Measurements from ENCODE around the gene LANCL2.
"Not testable (repeated sequence)": the region's sequence is repeated elsewhere in the genome, so short reads cannot be mapped to it uniquely, and the experiment has no call there.

The LANCL2 gene

GRCh38 chr7:55469271-55469681 lies 104.1 kb downstream of the LANCL2 start:
- Histone ChIP-seq H3K4me1 (ENCODE audit: insufficient read depth, poor library complexity, severe bottlenecking) (no peaks in the 10 kb centered on the region), H3K27ac (ENCODE audit: poor library complexity, severe bottlenecking) (no peak overlapping the region), H3K27me3 (ENCODE audit: insufficient read depth, poor library complexity, severe bottlenecking) (no peaks in the 10 kb centered on the region), H3K36me3 (ENCODE audit: low read depth) (peaks cover 3% of the 10 kb centered on the region; the same call in 1 of the 2 replicates), H3K9me3 (ENCODE audit: severe bottlenecking) (no peaks in the 10 kb centered on the region), H3K4me3 (ENCODE audit: severe bottlenecking) (no peak overlapping the region)
- ATAC-seq (ENCODE audit: low read depth) (no peak), DNase-seq (ENCODE audit: low spot score) (no peak)
- no peak for TF ChIP-seq CTCF (IDR thresholded peaks at IDR 0.05; ENCODE audit: poor library complexity, severe bottlenecking)

GRCh38 chr7:55469721-55470120 lies 104.6 kb downstream of the LANCL2 start:
- no peak for TF ChIP-seq CTCF (IDR thresholded peaks at IDR 0.05; ENCODE audit: poor library complexity, severe bottlenecking)
- H3K36me3 ChIP-seq (ENCODE audit: low read depth) = peaks cover 3% of the 10 kb centered on the region; the same call in 1 of the 2 replicates
- H3K27ac ChIP-seq (ENCODE audit: poor library complexity, severe bottlenecking) = no peak overlapping the region
- ATAC-seq (ENCODE audit: low read depth) (no peak), DNase-seq (ENCODE audit: low spot score) (no peak)
- H3K4me3 ChIP-seq (ENCODE audit: severe bottlenecking) = no peak overlapping the region
- no peaks in the 10 kb centered on the region for H3K27me3 ChIP-seq (ENCODE audit: insufficient read depth, poor library complexity, severe bottlenecking)
- no peaks in the 10 kb centered on the region for H3K4me1 ChIP-seq (ENCODE audit: insufficient read depth, poor library complexity, severe bottlenecking)
- no peaks in the 10 kb centered on the region for H3K9me3 ChIP-seq (ENCODE audit: severe bottlenecking)

- Histone ChIP-seq H3K36me3 (ENCODE audit: low read depth) (peaks cover 3% of the 10 kb centered on the region; the same call in 1 of the 2 replicates), H3K27me3 (ENCODE audit: insufficient read depth, poor library complexity, severe bottlenecking) (no peaks in the 10 kb centered on the region), H3K9me3 (ENCODE audit: severe bottlenecking) (no peaks in the 10 kb centered on the region), H3K27ac (ENCODE audit: poor library complexity, severe bottlenecking) (no peak overlapping the region), H3K4me3 (ENCODE audit: severe bottlenecking) (no peak overlapping the region), H3K4me1 (ENCODE audit: insufficient read depth, poor library complexity, severe bottlenecking) (no peaks in the 10 kb centered on the region)
- ATAC-seq (ENCODE audit: low read depth) (no peak), DNase-seq (ENCODE audit: low spot score) (no peak)
- no peak for TF ChIP-seq CTCF (IDR thresholded peaks at IDR 0.05; ENCODE audit: poor library complexity, severe bottlenecking)
Observed at GRCh38 chr7:55470261-55470660, 105.1 kb downstream of the LANCL2 start.

- not testable (repeated sequence) for ATAC-seq (ENCODE audit: low read depth); H3K9me3 ChIP-seq (ENCODE audit: severe bottlenecking); H3K27ac ChIP-seq (ENCODE audit: poor library complexity, severe bottlenecking); H3K36me3 ChIP-seq (ENCODE audit: low read depth); H3K4me3 ChIP-seq (ENCODE audit: severe bottlenecking); DNase-seq (ENCODE audit: low spot score); H3K27me3 ChIP-seq (ENCODE audit: insufficient read depth, poor library complexity, severe bottlenecking); H3K4me1 ChIP-seq (ENCODE audit: insufficient read depth, poor library complexity, severe bottlenecking)
Observed at GRCh38 chr7:55471594-55471993, 106.5 kb downstream of the LANCL2 start.

GRCh38 chr7:55472406-55472805 lies 107.3 kb downstream of the LANCL2 start:
- not testable (repeated sequence) for H3K9me3 ChIP-seq (ENCODE audit: severe bottlenecking); H3K27me3 ChIP-seq (ENCODE audit: insufficient read depth, poor library complexity, severe bottlenecking); H3K4me1 ChIP-seq (ENCODE audit: insufficient read depth, poor library complexity, severe bottlenecking); ATAC-seq (ENCODE audit: low read depth); H3K4me3 ChIP-seq (ENCODE audit: severe bottlenecking); DNase-seq (ENCODE audit: low spot score); H3K36me3 ChIP-seq (ENCODE audit: low read depth); H3K27ac ChIP-seq (ENCODE audit: poor library complexity, severe bottlenecking)

GRCh38 chr7:55472928-55473725 lies 108.0 kb downstream of the LANCL2 start:
- TF ChIP-seq CTCF (IDR thresholded peaks at IDR 0.05; ENCODE audit: poor library complexity, severe bottlenecking) = no peak
- ATAC-seq (ENCODE audit: low read depth) (no peak), DNase-seq (ENCODE audit: low spot score) (no peak)
- H3K4me1 ChIP-seq (ENCODE audit: insufficient read depth, poor library complexity, severe bottlenecking) = no peaks in the 10 kb centered on the region
- H3K36me3 ChIP-seq (ENCODE audit: low read depth) = peaks cover 3% of the 10 kb centered on the region; the same call in 1 of the 2 replicates
- no peak overlapping the region for H3K27ac ChIP-seq (ENCODE audit: poor library complexity, severe bottlenecking)
- H3K27me3 ChIP-seq (ENCODE audit: insufficient read depth, poor library complexity, severe bottlenecking) = no peaks in the 10 kb centered on the region
- no peak overlapping the region for H3K4me3 ChIP-seq (ENCODE audit: severe bottlenecking)
- no peaks in the 10 kb centered on the region for H3K9me3 ChIP-seq (ENCODE audit: severe bottlenecking)

All from RWPE2 (cell line).